ENCODE data around the gene ZIC1.

GRCh38 chr3:147415874-147416273 is 6.7 kb downstream of the ZIC1 start:
- TF ChIP-seq CTCF (conservative IDR thresholded peaks at IDR 0.05; ENCODE audit: low read depth in 2 of 2) (peak in 1 of 2 experiments; percentile 44; a peak in 3 of 4 replicates), EZH2 (IDR thresholded peaks at IDR 0.05; ENCODE audit: low read depth, unreplicated experiment) (peak; percentile 53), NANOG (IDR thresholded peaks at IDR 0.05; ENCODE audit: borderline replicate concordance) (no peak), CREB1 (CRISPR knock-in tag; IDR thresholded peaks at IDR 0.05; ENCODE audit: low read depth) (no peak), REST (IDR thresholded peaks at IDR 0.05; ENCODE audit: unreplicated experiment) (no peak), EZH2phosphoT487 (IDR thresholded peaks at IDR 0.05; ENCODE audit: unreplicated experiment) (no peak)
